Loucy (cell line): ENCODE data around the gene COL11A1.
"Not testable (repeated sequence)": the region's sequence is repeated elsewhere in the genome, so short reads cannot be mapped to it uniquely, and the experiment has no call there.

Experiments
- H2AFZ ChIP-seq: fragments of 200-600 bp; sonication (generic); 2 replicates; pipeline ENCODE4 v1.6.0; 2016; ENCODE audit warnings: antibody characterized with exemption, mild to moderate bottlenecking, low read length, moderate library complexity
- H3F3A ChIP-seq: fragments of 200-600 bp; 2 replicates; pipeline ENCODE4 v1.6.0; 2016; ENCODE audit warnings: antibody characterized with exemption, low read depth, mild to moderate bottlenecking
- H3K27me3 ChIP-seq: fragments of 200-600 bp; sonication (generic); 2 replicates; pipeline ENCODE4 v1.6.1; 2014; ENCODE audit warnings: low read length, mild to moderate bottlenecking; ENCODE audit not compliant: insufficient read depth, poor library complexity, severe bottlenecking
- H3K36me3 ChIP-seq: fragments of 200-600 bp; sonication (generic); 2 replicates; pipeline ENCODE4 v1.6.1; 2016; ENCODE audit warnings: low read length; ENCODE audit not compliant: insufficient read depth
- H3K4me1 ChIP-seq: fragments of 200-600 bp; sonication (generic); 2 replicates; pipeline ENCODE4 v1.5.1; 2014; ENCODE audit warnings: low read length, mild to moderate bottlenecking; ENCODE audit not compliant: insufficient read depth, poor library complexity, severe bottlenecking
- H3K4me2 ChIP-seq: fragments of 200-600 bp; sonication (generic); 2 replicates; pipeline ENCODE4 v1.6.0; 2014; ENCODE audit warnings: antibody characterized with exemption, low read length, low read depth, mild to moderate bottlenecking; ENCODE audit not compliant: poor library complexity, severe bottlenecking
- H3K4me3 ChIP-seq: fragments of 200-600 bp; sonication (generic); 2 replicates; pipeline ENCODE4 v1.5.1; 2014; ENCODE audit warnings: low read length, mild to moderate bottlenecking, mixed read lengths; ENCODE audit not compliant: poor library complexity, severe bottlenecking
- H3K79me2 ChIP-seq: fragments of 200-600 bp; sonication (generic); 2 replicates; pipeline ENCODE4 v1.6.1; 2014; ENCODE audit warnings: low read length; ENCODE audit not compliant: insufficient read depth
- H3K9ac ChIP-seq: fragments of 200-600 bp; sonication (generic); 2 replicates; pipeline ENCODE4 v1.6.0; 2014; ENCODE audit warnings: mild to moderate bottlenecking, low read depth, low read length, moderate library complexity; ENCODE audit not compliant: poor library complexity, severe bottlenecking
- H3K9me2 ChIP-seq: fragments of 200-600 bp; sonication (generic); replicated peaks from 2 replicates; pipeline ENCODE4 v1.6.1; 2016; ENCODE audit warnings: low read depth, low read length, mixed read lengths
- H3K9me3 ChIP-seq: fragments of 200-600 bp; sonication (generic); 2 replicates; pipeline ENCODE4 v1.6.1; 2014; ENCODE audit warnings: mild to moderate bottlenecking, antibody characterized with exemption, low read length, low read depth; ENCODE audit not compliant: insufficient read depth
- H4K20me1 ChIP-seq: fragments of 200-600 bp; sonication (generic); 2 replicates; pipeline ENCODE4 v1.6.0; 2014; ENCODE audit warnings: antibody characterized with exemption, low read length, mild to moderate bottlenecking; ENCODE audit not compliant: insufficient read depth, poor library complexity, severe bottlenecking
- EZH2phosphoT487 ChIP-seq: fragments of 200-600 bp; IDR thresholded peaks from 2 replicates; pipeline ENCODE4 v1.6.1; 2018; ENCODE audit warnings: antibody characterized with exemption, mild to moderate bottlenecking, moderate library complexity, borderline replicate concordance
- TF ChIP-seq, protein P1 (sequence below): fragments of 200-600 bp; sonication (generic); conservative IDR thresholded peaks from 2 replicates; pipeline ENCODE4 v1.5.1; 2014; ENCODE audit warnings: mild to moderate bottlenecking, antibody characterized with exemption, low read length

COL11A1 gene

DNA sequence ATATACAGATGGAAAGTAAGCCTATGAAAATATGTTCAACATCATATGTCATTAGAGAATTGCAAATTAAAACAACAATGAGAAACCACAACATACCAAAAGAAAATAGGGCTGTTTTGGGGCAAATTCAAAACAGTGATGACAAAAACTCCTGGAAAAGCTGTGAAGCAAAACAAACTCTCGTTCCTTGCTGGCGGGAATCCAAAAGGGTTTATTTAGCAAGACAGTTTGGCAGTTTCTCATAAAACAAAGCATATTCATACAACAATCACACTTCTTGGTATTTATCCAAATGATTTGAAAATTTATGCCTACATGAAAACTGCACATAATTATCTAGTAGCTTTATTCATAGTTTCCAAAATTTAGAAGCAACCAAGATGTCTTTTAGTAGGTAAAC lies 44.4 kb downstream of the COL11A1 start:
- Histone ChIP-seq H3K9me2 (no peaks in the 10 kb centered on the region), H3K36me3 (no peaks in the 10 kb centered on the region)
- TF ChIP-seq, protein P1, sequence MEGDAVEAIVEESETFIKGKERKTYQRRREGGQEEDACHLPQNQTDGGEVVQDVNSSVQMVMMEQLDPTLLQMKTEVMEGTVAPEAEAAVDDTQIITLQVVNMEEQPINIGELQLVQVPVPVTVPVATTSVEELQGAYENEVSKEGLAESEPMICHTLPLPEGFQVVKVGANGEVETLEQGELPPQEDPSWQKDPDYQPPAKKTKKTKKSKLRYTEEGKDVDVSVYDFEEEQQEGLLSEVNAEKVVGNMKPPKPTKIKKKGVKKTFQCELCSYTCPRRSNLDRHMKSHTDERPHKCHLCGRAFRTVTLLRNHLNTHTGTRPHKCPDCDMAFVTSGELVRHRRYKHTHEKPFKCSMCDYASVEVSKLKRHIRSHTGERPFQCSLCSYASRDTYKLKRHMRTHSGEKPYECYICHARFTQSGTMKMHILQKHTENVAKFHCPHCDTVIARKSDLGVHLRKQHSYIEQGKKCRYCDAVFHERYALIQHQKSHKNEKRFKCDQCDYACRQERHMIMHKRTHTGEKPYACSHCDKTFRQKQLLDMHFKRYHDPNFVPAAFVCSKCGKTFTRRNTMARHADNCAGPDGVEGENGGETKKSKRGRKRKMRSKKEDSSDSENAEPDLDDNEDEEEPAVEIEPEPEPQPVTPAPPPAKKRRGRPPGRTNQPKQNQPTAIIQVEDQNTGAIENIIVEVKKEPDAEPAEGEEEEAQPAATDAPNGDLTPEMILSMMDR = no peak
- no peak for TF ChIP-seq EZH2phosphoT487

DNA sequence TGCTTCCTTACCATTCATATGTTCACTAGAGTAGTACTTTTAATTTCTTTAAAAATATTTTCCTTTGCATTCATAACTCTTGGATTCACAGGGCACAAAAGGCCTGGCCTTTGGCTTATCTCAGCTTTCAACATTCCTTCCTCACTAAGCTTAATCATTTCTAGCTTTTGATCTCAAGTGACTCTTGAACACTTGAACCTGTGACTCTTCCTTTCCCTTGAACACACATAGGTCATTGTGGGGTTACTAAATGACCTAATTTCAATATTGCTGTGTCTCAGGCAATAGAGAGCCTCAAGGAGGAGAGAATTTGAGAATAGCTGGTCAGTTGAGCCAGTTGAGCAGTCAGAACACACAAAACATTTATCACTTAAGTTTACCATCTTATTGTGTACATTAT lies 49.9 kb downstream of the COL11A1 start:
- H3K9ac ChIP-seq = no peak overlapping the region
- no peaks in the 10 kb centered on the region for H3F3A ChIP-seq
- no peaks in the 10 kb centered on the region for H3K9me3 ChIP-seq

More for the DNA sequence above, 44.4 kb downstream of the COL11A1 start:
- Histone ChIP-seq H3K9ac (no peak overlapping the region), H2AFZ (no peak overlapping the region), H3K4me1 (no peaks in the 10 kb centered on the region), H3K9me3 (no peaks in the 10 kb centered on the region), H3F3A (no peaks in the 10 kb centered on the region), H3K4me3 (no peak overlapping the region), H3K4me2 (no peak overlapping the region), H3K79me2 (no peaks in the 10 kb centered on the region), H4K20me1 (no peaks in the 10 kb centered on the region), H3K27me3 (no peaks in the 10 kb centered on the region)

DNA sequence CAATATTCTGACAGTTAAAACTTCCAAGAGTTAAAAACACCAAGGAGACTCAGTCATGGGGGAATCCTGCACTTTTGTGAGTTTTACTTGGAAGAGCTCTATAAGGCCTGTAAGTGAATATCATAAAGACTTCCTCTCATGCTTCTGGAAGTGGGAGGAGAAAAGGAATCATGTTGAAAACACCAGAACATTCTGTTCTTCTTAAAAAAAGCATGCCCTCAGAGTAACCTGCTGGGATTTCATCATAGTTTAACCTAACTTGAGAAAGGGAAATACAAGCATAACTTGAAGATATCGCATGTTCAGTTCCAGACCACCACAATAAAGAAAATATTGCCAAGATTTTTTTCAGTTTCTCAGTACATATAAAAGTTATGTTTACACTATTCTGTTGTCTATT lies 51.9 kb downstream of the COL11A1 start:
- TF ChIP-seq, protein P1 = no peak
- no peak for TF ChIP-seq EZH2phosphoT487
- no peaks in the 10 kb centered on the region for H3F3A ChIP-seq
- no peaks in the 10 kb centered on the region for H3K9me3 ChIP-seq
- no peak overlapping the region for H3K4me2 ChIP-seq
- no peaks in the 10 kb centered on the region for H3K79me2 ChIP-seq
- H3K4me3 ChIP-seq = no peak overlapping the region
- no peaks in the 10 kb centered on the region for H3K36me3 ChIP-seq
- no peaks in the 10 kb centered on the region for H4K20me1 ChIP-seq
- H2AFZ ChIP-seq = no peak overlapping the region
- H3K27me3 ChIP-seq = no peaks in the 10 kb centered on the region
- no peaks in the 10 kb centered on the region for H3K9me2 ChIP-seq
- no peak overlapping the region for H3K9ac ChIP-seq
- H3K4me1 ChIP-seq = no peaks in the 10 kb centered on the region

More for the DNA sequence above, 49.9 kb downstream of the COL11A1 start:
- H3K27me3 ChIP-seq = no peaks in the 10 kb centered on the region
- H3K9me2 ChIP-seq = no peaks in the 10 kb centered on the region
- H3K4me1 ChIP-seq = no peaks in the 10 kb centered on the region
- H3K79me2 ChIP-seq = no peaks in the 10 kb centered on the region
- no peak overlapping the region for H2AFZ ChIP-seq
- no peak overlapping the region for H3K4me2 ChIP-seq
- H4K20me1 ChIP-seq = no peaks in the 10 kb centered on the region
- TF ChIP-seq, protein P1 = no peak
- no peak for TF ChIP-seq EZH2phosphoT487
- H3K4me3 ChIP-seq = no peak overlapping the region
- no peaks in the 10 kb centered on the region for H3K36me3 ChIP-seq

DNA sequence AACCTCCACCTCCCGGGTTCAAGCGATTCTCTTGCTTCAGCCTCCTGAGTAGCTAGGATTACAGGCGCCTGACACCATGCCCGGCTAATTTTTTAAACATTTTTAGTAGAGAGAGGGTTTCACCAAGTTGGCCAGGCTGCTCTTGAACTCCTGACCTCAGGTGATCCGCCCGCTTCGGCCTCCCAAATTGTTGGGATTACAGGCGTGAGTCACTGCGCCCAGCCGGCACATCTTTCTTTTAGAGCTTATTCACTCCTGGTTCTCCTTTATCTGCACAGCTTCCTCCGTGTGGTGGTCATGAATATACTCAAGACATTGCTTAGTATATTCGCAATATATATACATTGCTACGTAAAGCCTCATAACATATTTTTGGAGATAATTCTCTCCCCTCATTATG lies 80.2 kb downstream of the COL11A1 start:
- H3K4me3 ChIP-seq, H3K9me3 ChIP-seq, H4K20me1 ChIP-seq, H3K4me2 ChIP-seq, H3F3A ChIP-seq, H2AFZ ChIP-seq, H3K9me2 ChIP-seq, H3K4me1 ChIP-seq, H3K27me3 ChIP-seq, H3K79me2 ChIP-seq, H3K9ac ChIP-seq, H3K36me3 ChIP-seq: not testable (repeated sequence)
